ENCODE data around the gene NAALADL2.

DNA sequence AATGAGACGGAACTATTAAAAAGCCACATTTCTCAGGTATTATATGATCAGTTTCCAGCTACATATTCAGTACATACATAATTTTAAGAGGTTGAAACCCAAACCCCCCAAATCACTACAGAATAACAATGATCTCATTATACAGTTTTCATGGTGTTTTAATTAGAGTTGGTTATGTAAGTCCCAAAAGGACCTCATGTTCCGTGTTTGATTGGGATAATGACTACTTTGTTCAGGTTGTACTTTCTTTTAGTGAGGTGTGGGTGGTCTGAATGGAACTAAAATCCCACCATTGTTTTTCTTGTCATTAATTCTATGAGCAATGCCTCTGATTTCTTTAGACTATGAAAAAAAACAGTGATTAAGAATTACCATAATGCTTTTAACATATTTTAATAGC is 905.6 kb downstream of the NAALADL2 start:
- TF ChIP-seq POLR2A (IDR thresholded peaks at IDR 0.05; ENCODE audit: low read length) (no peak), GATA1 (IDR thresholded peaks at IDR 0.05; ENCODE audit: low read depth, low read length) (no peak)

Data from erythroblast (primary cell).